SKM-1 treated with dmso at 0.1 percent for 144 hours (cell line): ENCODE measurements around the gene KRT85.

Experiments
- DNase-seq: peaks from one replicate; lab custom pipeline; 2025; ENCODE audit not compliant: unreplicated experiment; lab: John Stamatoyannopoulos, UW

The KRT85 gene

DNA sequence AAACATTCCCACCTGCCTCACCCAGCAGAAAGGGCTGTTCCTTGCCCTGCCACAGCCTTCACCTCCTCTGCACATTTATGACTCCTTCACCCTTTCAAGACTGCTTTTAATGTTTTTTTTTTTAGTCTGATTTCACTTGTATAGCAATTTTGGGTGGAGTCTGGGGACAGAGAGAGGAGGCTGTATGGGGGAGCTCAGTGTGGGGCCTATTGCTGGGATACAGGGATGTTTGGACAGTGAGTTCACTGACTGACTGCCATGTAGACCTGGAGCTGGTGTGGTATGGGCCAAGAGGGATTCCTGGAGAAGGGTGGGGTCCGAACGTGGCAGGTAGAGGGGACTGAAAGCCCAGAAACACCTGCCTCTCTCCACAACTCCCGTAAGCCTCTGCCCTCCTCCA, 1.9 kb upstream of the KRT85 start:
- DNase-seq: no peak

- no peak for DNase-seq
Measured at GRCh38 chr12:52368508-52368907, 1.2 kb upstream of the KRT85 start.

DNA sequence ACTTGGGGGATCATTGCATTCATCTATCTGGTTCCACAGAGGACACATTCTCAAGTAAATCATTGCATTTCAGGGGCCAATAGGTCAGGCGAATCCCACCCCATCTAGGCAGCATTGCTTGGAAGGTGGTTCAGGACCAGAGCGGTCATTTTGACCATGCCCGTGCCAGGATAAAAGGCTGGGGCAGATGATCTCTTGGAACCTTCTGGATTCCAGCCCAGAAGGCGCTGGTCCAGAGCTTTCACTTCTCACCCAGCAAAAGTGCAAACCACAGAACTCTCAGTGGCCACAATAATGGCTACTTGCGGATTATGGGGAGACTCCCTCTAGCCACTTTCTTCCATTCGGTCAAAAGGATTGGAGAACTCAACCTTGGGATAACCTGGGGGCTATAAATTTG, 595 bp upstream of the KRT85 start:
- no peak for DNase-seq

DNA sequence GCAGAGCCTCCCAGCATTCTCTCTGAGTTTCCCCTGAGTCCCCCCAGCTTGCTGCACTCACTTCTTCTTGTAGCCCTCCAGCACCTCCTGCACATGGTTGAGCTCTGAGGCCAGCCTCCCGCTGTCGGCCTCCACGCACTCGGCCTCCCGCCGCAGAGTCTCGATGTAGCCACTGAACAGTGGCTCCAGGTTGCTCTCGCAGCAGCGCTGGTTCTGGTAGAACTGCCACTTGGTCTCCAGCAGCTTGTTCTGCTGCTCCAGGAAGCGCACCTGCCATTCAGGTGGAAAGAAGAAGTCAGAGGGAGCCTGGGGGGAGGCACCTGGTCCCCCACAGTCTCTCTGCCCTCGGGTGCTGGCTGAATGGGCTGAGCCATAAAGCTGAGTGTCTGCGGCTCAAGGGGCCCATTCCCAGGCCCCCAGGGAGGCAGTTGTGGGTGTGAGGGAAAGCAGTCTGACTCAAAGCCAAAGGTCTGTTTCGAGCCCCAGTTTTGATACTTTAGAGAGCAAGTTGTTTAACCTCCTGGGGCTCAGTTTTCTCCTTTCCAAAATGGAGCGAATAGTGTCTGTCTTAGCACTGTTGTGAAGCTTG, 2.3 kb downstream of the KRT85 start:
- DNase-seq: no peak

DNA sequence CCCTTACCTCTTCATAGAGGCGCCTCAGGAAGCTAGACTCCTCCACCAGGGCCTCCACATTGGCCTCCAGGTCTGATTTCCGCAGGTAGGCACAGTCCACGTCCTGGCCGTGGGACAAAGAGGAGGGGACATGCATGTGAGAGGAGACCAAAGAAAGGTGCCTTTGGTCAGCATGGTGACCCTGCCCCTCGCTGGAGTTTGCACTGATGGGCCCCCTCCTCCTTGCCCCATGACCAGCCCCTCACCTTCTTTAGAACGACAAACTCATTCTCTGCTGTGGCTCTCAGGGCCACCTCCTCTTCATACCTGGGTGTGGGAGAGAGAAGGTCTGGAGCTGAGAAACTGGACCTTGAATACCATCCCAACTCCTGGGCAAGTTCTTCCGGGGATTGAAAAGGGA, 3.2 kb downstream of the KRT85 start:
- DNase-seq: no peak

DNA sequence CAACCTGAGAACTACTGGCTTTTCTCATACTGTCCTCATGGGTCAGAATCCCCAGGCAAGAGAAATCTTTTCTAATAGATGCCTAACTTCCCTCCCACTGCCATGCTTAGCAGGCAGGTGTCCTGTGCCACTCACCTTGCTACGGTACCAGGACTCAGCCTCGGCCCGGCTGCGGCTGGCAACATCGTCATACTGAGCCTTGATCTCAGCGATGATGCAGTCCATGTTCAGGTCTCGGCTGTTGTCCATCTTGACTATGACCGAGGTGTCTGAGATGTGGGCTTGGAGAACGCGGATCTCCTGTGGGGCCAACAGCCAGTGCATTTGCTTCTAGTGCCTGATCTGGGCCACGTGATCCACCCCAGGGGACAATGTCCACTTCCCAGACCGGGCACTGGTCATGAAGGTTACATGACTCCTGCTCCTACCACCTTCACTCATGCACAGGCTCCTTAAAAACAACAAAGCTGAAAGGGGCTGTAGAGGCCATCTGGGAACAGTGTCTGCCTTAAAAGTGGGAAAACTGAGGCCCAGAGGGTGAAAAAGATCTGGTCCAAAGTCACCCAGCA, 4.1 kb downstream of the KRT85 start:
- DNase-seq: no peak

DNA sequence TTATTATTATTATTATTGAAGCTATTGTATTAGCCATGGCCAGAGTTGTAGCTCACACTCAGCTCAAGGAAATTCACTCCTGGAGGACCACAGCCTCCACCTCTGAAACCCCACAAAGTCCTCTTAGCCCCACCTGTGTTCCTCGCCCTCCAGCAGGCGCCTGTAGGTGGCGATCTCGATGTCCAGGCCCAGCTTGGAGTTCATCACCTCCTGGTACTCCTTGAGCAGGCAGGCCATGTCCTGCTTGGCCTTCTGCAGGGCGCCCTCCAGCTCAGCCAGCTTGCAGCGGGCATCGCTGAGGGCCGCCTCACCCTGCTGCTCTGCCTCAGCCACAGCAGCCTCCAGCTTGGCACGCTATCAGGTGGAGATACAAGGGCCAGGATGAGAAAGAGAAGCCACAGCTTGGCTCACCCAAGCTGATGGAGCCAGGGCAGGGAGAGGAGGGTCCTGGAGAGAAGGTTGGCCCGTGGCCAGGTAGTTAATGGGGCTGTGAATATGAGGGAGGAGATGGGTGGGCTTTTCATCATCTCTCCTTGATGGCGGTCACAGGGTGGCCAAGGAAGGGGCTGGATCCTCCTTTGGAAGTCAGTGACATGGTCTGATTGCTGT, 5.1 kb downstream of the KRT85 start:
- no peak for DNase-seq

DNA sequence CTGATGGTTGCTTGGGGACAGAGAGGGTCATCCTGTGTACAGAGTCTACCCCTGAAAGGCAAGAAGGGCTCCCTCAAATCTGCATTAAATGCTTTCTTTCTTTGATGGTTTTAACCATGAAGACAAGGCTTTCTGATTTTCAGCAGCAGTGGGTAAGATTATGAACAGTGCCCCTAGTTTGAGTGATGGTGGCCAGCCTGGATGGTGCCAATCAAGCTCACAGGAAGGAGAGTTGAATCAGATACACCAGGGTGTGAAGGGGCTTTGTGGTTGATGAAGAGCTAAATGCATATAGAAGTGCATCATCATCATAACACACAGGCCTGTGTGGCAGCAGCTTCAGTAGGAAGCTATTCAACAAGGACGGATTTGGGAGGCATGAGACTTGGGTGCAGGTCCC, 5.7 kb downstream of the KRT85 start:
- DNase-seq: no peak

- DNase-seq: no peak
Measured at GRCh38 chr12:52360663-52361271, 6.5 kb downstream of the KRT85 start.

GRCh38 chr12:52360106-52360662, 7.1 kb downstream of the KRT85 start:
- DNase-seq: no peak

DNA sequence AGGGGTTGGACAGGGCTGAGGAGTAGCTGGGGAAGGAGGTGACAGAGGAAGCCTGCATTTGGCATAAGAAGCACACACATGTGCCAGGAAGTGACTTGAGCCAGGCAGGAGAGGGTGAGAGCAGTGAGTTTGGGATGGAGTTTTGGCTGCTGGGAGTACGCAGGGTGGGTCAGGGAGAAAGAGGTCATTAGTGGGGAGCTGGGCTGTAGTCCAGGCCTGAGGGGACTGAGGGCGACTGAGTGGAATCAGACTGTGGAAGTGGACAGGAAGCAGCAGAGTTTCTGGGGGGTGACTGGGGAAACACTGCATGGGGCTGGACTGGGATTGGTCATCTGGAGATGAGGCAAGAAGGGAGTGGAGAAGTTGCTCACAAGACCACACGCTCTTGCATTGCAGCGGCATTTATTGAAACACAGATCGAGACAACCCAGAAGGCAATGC, 7.6 kb downstream of the KRT85 start:
- no peak for DNase-seq

- no peak for DNase-seq
Measured at GRCh38 chr12:52358575-52359350, 8.5 kb downstream of the KRT85 start.

GRCh38 chr12:52356762-52357580, 10.3 kb downstream of the KRT85 start:
- no peak for DNase-seq

GRCh38 chr12:52356031-52356761, 11.1 kb downstream of the KRT85 start:
- no peak for DNase-seq

DNA sequence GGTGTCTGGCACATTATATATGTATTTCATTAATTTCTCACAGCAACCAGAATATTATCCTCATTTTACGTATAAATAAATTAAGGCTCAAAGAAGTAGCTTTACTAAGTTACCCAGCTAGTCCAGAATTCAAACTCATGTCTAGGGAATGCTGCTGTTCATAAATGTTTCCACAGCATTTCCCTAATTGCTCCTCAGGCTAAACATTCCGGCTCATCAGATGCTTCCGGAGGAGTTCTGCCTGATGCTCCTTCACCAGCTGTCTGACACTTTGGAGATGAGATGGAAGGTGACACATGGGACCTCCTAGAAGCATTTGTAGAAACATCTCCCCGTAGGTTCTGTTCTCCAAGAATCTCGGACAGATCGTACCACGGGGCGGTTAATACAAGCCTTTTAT, 12.1 kb downstream of the KRT85 start:
- DNase-seq: no peak

GRCh38 chr12:52354200-52354599, 13.1 kb downstream of the KRT85 start:
- DNase-seq: no peak

- DNase-seq: no peak
Measured at GRCh38 chr12:52353766-52354165, 13.5 kb downstream of the KRT85 start.

- no peak for DNase-seq
Measured at GRCh38 chr12:52352951-52353350, 14.3 kb downstream of the KRT85 start.

DNA sequence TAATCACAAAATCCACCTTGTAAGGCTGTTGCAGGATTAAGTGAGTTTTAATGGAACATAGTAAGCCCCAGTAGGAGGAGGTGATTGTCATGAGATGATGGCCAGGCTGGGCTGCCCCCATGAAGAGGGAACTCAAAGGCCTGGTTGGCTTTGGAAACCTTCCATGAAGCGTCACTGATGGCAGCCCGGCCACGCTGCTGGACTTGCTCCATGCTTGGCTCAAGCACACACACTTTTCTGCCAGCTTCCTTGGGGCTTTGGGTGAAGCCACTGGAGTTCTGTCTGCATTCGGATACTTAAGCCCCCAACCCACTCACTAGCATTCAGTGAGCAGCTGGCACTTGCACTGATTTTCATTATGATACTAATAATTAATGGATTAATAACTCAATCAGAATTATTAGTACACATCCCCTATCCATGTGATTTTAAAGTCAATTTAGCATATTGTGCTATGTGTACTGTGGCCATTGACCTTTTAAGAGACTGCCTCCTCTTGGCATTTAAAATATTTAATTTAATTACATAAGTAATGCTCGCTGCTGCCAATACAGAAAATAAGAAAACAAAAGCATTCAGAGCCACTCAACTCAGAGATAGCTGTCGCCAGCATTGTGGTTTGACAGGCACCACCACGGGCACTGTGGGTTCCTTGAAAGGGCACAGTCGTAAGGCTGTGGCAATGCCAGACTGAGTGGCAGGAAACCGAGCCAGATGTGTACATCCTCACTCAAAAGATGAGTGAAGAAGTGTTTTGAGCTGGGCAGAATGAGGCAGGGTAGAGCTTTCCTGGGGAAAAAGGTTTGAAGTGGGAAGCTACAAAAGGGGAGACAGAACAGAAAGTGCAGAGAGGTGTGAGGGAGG, 15.9 kb downstream of the KRT85 start:
- DNase-seq: no peak
